Activated naive CD8-positive, alpha-beta T cell treated with anti-CD3 and anti-CD28 coated beads for 36 hours (primary cell): Measurements from ENCODE around the gene RCOR3. TPM values are rescaled to one million over a fixed set of nuclear protein-coding genes. Genes with fewer than 3 reads are reported as not detected.
A peak's percentile ranks its signal among the peaks of the same experiment; 100 is the strongest.

Source experiments
- DNase-seq: peaks from one replicate; pipeline ENCODE4 v3.0.0; 2021
- H3K27ac Mint-ChIP-seq: one replicate; pipeline ENCODE4 v1.8.0; 2022; ENCODE audit warnings: mild to moderate bottlenecking, moderate library complexity, mixed read lengths
- H3K27me3 Mint-ChIP-seq: one replicate; pipeline ENCODE4 v1.8.0; 2022; ENCODE audit warnings: mild to moderate bottlenecking, mixed read lengths
- H3K36me3 Mint-ChIP-seq: one replicate; pipeline ENCODE4 v1.8.0; 2021; ENCODE audit warnings: mild to moderate bottlenecking, mixed read lengths
- H3K4me1 Mint-ChIP-seq: one replicate; pipeline ENCODE4 v1.8.0; 2021; ENCODE audit warnings: mixed read lengths
- H3K4me3 Mint-ChIP-seq: one replicate; pipeline ENCODE4 v1.8.0; 2022; ENCODE audit warnings: mild to moderate bottlenecking, moderate library complexity, mixed read lengths
- H3K9me3 Mint-ChIP-seq: one replicate; pipeline ENCODE4 v1.8.0; 2022; ENCODE audit warnings: mixed read lengths
- total RNA-seq, 2 experiments: library from RNA; stranded (reverse); gene quantifications; one replicate each; pipeline ENCODE4 v1.2.3, GENCODE V29; 2021

RCOR3 gene
- total RNA-seq, 2 experiments from 2014 or later = 31.8 to 33.7 TPM

DNA sequence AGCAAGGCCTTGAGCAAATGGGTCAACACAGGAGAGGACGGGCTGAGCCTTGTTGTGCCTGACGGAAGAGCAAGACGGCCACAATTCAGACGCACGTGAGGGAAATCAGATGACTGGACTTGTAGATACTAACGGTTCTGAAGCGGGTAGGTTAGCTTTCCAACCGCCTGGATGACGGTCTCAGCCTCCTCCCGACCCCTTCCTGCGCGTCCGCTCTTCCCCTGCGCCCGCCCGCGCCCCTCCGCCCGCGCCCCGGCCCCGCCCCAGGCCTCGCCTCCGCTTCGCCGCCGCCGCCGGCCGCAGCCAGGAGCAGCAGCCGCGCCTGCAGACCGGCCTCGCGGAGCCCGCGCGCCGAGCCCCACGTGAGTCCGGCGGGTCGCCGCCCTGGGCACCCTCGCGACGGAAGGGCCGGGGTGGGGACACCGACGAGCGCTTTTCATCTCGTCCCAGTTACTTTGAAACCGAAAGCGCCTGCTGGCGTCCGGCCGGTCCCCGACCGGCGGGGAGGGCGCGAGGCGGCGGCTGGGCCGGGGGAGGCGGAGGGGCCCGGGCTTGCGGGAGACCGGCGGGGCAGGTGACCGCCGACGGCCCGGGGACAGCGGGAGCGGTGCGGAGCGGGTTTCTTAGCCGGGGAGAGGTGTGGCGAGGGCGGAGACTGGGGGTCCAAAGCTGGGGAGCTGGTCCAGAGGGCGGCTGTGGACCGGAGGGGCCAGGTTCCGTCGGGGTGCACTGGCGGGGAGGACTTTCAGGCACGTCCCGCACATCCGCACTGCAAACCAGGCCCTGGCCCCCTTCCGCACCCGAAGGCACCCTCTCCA is 67.6 kb downstream of the RCOR3 start, which contains the start of gene TRAF5:
TSS of gene TRAF5 (plus strand) at position 306 of the 818 bp plus-strand sequence. CDS start 26,407 bp downstream, outside the sequence.
- H3K4me1 Mint-ChIP-seq = peaks cover 78% of the 10 kb centered on the region
- H3K9me3 Mint-ChIP-seq = no peaks in the 10 kb centered on the region
- H3K36me3 Mint-ChIP-seq = peaks cover 14% of the 10 kb centered on the region
- DNase-seq = peak; percentile 73
- no peaks in the 10 kb centered on the region for H3K27me3 Mint-ChIP-seq
- peak within 1 kb of the TSS; percentile 88 for H3K4me3 Mint-ChIP-seq
- peak within 1 kb of the TSS; percentile 92 for H3K27ac Mint-ChIP-seq

DNA sequence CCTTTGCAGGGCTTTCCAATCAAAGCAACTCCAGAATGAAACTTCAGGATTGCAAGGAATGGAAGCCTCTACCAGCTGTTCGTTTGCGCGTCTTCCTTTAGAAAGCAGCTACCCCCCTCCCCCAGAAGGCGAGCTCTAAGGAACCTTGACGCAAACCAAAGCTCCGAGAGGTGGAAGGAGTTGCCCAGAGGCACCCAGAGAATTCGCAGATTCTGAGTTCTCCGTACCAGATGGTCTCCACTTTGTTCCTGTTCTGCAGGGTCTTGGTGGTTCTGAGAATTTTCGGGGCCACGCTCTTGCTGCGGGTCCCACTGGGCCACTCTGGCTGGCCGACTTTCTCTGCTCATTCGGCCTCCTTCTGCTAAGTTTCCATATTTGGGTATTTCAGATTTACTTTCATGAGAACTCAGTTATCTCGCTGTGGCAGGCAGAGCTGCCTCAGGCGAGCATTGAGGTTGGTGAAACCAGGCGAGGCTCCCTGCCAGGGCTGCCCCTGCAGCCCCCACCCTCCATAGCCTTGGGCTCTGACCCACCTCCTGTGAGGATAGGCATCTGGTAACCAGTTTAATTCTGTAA is 68.3 kb downstream of the RCOR3 start:
- Mint-ChIP-seq H3K36me3 (peaks cover 14% of the 10 kb centered on the region), H3K27ac (peak overlapping the region; percentile 89), H3K27me3 (no peaks in the 10 kb centered on the region), H3K9me3 (no peaks in the 10 kb centered on the region), H3K4me3 (peak overlapping the region; percentile 88), H3K4me1 (peaks cover 75% of the 10 kb centered on the region)
- DNase-seq = peak; percentile 32

DNA sequence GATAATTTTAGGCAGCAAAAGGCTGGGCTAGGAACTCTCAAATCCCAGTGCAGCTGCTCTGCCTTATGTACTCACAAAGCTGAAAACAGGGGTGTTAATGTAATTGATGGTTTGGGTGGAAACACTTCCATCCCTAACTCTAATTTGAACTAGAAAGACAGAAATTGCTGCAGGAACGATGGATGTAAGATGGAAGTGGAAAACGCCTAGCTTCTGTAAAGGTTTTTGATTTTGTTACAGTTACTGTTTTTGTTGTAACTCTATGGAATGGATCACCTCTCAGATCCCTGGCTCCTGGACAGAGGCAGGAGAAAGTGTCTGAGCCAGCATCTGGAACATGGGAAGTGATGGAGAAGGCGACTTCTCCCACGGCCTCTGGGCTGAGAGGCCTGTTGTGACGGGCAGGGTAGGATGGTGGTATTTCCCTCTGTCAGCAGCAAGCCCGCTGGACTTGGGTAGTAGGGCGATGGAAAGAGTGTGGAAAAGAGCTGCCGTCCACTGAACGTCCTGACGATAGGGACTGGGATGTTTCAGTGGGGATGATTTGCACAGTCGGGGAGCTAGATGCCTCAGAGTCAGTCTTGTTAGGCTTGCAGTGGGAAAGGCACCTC is 69.0 kb downstream of the RCOR3 start:
- Mint-ChIP-seq H3K27me3 (no peaks in the 10 kb centered on the region), H3K27ac (peak overlapping the region; percentile 89), H3K4me1 (peaks cover 74% of the 10 kb centered on the region), H3K4me3 (peak overlapping the region; percentile 88), H3K9me3 (no peaks in the 10 kb centered on the region), H3K36me3 (peaks cover 14% of the 10 kb centered on the region)
- no peak for DNase-seq

DNA sequence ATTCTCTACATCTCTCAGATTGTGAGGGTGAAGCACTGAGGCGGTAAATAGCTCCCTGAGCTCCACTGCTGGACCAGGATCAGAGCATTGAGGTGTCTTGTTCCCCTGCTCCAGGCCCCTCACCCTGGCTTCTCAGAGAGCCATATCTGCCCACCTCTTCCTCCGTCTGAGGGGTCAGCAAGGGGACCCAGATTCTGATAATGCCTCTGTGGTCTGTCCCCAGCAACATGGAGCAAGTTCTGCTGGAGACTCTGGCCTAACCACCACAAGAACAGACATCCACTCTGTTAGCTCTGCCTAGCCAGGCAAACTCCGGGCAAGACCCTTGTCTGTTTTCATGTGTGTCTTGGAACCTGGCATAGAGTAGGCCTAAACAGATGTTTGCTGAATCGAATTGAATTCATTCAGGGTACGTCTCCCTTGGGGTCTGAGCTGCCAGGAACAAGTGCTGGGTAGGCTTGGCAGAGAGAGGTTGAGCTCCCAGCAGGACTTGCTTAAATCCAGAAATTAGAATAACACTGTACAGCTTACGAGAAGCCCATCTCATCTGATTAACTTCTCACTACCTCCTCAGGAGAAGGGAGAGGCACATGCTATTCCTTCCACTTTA is 69.8 kb downstream of the RCOR3 start:
- H3K27ac Mint-ChIP-seq = peak overlapping the region; percentile 85
- no peak for DNase-seq
- H3K4me1 Mint-ChIP-seq = peaks cover 71% of the 10 kb centered on the region
- peak overlapping the region; percentile 88 for H3K4me3 Mint-ChIP-seq
- H3K9me3 Mint-ChIP-seq = no peaks in the 10 kb centered on the region
- peaks cover 14% of the 10 kb centered on the region for H3K36me3 Mint-ChIP-seq
- H3K27me3 Mint-ChIP-seq = no peaks in the 10 kb centered on the region

DNA sequence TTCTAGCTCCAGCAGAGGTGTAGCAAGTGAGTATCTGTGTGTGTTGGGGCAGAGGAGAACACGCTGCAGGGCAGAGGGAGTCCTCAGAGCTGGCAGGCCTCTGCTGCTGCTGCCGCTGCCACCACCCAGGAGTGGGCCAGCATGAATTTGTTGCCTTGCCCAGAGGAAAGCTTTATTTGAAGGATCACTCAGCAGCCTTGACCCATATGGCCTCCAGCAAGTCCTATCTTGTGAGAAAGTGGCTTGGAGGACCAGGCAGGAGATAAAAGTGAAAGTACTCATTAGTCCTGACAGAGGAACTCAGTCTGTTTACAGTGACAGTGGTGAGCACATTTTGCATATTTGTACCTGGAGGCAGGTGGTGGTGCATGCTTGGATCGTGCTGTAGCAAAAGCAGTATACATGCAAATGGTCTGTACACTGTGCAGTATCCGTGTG is 70.6 kb downstream of the RCOR3 start:
- DNase-seq = no peak
- H3K27me3 Mint-ChIP-seq = no peaks in the 10 kb centered on the region
- peak overlapping the region; percentile 88 for H3K4me3 Mint-ChIP-seq
- H3K4me1 Mint-ChIP-seq = peaks cover 71% of the 10 kb centered on the region
- H3K27ac Mint-ChIP-seq = peak overlapping the region; percentile 85
- H3K36me3 Mint-ChIP-seq = peaks cover 15% of the 10 kb centered on the region
- no peaks in the 10 kb centered on the region for H3K9me3 Mint-ChIP-seq

DNA sequence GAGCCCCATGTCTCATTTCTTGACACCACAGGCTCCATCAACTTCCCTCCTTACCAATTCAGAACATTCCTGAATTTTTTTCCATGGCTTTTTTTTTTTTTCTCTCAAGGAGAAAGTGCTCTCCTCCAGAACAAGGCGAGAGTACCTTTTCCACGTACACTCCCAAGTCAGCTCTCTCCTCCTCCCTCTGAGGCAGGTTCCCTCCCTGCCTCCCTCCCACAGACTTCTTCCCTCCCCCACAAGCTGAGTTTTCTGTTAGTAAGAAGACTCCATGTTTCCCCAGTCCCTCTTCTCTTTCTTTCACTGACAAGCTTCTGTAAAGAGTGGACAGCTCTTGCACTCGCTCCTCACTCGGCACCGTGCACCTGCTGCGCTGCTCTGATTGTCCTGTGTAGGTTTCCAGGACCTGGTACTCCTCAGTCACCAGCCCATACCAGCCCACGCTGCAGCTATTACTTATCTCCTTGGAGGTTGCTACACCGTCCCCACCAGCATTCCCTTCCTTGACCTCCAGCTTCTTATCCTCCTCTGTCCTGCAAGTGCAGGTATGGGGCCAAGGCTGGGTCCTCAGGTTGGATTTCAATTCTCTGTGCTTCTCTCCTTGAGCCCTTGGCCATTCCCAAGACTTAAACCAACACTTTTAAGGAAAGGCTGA is 71.2 kb downstream of the RCOR3 start:
- Mint-ChIP-seq H3K4me1 (peaks cover 73% of the 10 kb centered on the region), H3K36me3 (peaks cover 21% of the 10 kb centered on the region)

DNA sequence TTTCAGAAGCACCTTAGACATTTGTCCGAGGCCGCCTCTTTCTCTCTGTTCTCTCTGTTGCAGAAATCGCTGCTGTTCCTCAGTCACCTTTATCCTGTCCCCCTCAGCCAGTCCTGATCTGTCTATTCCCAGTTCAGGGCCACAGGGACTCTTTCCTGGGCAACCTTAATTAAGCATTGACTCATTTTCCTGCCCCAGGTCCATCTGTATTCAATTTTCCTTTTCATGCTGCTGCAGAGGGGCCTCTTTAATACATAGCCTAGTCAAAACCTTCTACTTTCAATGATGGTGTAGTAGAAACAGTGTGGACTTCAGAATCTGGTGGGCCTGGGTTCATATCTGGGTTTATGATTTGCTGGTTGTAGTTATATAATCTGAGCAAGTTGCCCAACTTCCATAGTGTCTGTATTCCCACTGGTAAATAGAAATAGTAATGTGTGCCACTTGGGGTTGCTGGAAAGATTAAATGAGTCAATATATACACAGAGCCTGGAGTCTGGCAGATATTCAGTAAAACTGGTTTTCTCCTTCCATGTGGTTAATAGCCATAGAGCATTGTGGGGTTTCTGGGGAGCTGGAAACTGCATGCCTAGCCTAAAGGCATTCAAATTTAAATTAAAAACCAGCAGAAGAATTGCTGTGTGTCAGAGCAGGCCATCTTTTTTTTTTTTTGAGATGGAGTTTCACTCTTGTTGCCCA is 72.0 kb downstream of the RCOR3 start:
- DNase-seq = no peak
- Mint-ChIP-seq H3K4me3 (no peak overlapping the region), H3K36me3 (peaks cover 26% of the 10 kb centered on the region), H3K27ac (peak overlapping the region; percentile 85), H3K9me3 (no peaks in the 10 kb centered on the region), H3K27me3 (no peaks in the 10 kb centered on the region), H3K4me1 (peaks cover 76% of the 10 kb centered on the region)

More for the DNA sequence above, 71.2 kb downstream of the RCOR3 start:
- peak overlapping the region; percentile 88 for H3K4me3 Mint-ChIP-seq
- H3K27ac Mint-ChIP-seq = peak overlapping the region; percentile 85
- DNase-seq = no peak
- H3K27me3 Mint-ChIP-seq = no peaks in the 10 kb centered on the region
- H3K9me3 Mint-ChIP-seq = no peaks in the 10 kb centered on the region

DNA sequence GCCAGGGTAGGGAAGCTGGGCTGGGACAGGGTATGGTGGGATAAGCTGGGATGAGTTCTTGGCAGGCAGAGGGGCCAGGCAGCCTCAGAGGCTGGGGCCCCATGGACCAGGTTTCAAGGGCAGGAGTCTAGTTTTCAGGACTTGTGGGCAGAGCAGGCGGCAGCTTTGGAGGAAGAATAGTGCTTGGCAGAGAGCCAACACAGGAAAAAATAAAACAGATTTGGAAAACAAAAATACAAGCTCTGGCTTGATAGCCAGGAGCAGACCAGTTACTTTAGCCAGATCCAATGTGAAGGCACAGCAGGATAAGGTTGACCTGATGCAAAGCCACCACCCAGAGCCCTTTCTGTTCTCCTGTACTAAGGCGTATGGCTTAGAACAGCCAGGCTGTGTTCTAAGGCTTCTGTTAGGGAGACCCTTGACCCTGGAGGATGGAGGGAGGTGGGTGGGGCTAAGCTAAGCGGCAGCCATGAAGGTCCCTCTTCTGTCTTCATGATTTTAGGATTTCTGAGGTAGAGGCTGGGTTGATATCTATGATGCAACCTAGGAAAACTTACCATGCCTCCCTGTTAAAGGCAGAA is 73.0 kb downstream of the RCOR3 start:
- Mint-ChIP-seq H3K36me3 (peaks cover 28% of the 10 kb centered on the region), H3K9me3 (no peaks in the 10 kb centered on the region), H3K27ac (peak overlapping the region; percentile 32), H3K4me3 (no peak overlapping the region), H3K4me1 (peaks cover 83% of the 10 kb centered on the region), H3K27me3 (no peaks in the 10 kb centered on the region)
- DNase-seq = no peak

DNA sequence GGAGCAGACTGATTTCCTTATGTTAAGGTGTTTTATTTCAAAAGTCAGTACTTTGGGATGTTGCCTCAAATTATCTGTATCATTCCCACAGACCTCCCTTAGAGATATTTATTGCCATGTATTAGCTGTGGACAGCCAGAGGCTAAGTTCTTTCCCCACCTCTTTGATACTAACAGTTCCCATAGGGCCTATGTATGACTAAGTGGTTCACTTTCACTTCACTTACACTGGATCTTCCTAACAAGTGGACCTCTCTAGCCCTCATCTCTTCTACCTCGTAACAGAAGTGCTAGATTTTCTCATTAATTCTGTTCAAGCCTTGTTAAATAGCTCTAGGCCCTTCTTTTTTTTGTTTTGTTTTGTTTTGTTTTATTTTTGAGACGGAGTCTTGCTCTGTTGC is 73.7 kb downstream of the RCOR3 start:
- Mint-ChIP-seq H3K4me3 (no peak overlapping the region), H3K27me3 (no peaks in the 10 kb centered on the region), H3K4me1 (peaks cover 89% of the 10 kb centered on the region), H3K9me3 (no peaks in the 10 kb centered on the region), H3K27ac (peak overlapping the region; percentile 39), H3K36me3 (peaks cover 31% of the 10 kb centered on the region)
- DNase-seq = no peak

DNA sequence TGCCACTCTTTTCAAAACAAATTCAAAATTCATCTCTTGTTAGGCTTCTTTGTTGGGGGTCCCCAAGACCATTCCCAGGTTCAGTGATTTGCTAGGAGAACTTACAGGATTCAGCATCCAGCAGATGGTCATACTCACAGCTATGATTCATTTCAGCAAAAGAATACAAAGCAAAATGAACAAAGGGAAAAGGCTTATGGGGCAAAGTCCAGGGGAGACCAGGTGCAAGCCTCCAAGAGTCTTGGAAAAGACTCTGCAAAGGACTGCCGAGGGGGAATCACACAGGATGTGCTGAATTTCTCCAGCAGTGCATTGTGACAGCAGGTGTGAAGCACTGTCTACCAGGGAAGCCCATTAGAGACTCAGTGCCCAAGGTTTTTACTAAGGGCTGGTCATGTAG is 74.7 kb downstream of the RCOR3 start:
- Mint-ChIP-seq H3K4me3 (no peak overlapping the region), H3K27ac (peak overlapping the region; percentile 18), H3K36me3 (peaks cover 31% of the 10 kb centered on the region), H3K27me3 (no peaks in the 10 kb centered on the region), H3K9me3 (no peaks in the 10 kb centered on the region), H3K4me1 (peaks cover 87% of the 10 kb centered on the region)
- DNase-seq = no peak

DNA sequence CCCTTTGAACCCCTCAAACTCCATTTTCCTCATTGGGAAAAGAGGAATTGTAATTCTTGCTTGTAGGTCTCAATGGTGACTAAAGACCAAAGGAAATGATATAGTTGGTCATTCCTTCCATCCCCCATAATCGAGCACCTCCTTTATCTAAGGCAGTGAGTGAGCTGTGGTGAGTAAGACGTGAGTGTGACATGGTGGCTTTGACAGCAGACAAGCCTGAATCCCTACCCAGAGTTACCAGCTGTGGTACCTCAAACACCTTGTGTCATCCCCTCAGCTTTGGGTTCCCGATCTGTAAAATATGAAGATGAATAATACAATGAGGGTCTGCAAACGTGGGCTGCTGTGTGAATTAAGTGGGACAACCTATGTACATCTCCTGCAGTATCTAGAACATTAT is 75.8 kb downstream of the RCOR3 start:
- peaks cover 31% of the 10 kb centered on the region for H3K36me3 Mint-ChIP-seq

DNA sequence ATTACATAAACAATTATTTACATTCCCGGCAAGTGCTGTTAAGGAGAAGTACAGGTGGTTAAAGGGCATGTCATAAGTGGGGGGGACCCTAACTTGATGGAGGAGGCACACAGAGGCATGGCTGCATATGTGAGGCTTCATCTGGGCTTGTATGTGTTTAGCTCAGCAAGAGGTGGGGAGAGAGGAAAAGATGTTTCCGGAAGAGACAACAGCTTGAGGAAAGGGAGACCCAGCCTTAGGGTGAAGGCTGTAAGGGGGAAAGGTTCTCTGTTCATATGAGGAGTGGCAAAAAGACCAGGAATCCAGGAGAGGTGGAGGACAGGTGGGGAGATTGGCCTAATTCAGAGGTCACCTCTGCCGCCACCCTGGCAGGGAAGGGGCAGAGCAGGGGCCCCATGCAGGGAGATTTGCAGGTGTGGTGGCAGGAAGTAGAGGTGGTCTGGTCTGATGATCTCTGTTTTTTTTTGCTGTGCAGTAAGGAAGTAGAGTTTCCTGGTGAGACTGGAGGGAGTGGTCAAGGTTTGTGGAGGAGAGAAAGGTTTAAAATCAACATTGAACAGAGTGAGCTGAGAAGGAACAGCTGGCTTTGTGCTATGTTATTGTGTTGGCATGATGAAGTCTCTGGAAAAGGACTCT is 76.5 kb downstream of the RCOR3 start:
- Mint-ChIP-seq H3K27me3 (no peaks in the 10 kb centered on the region), H3K27ac (peak overlapping the region; percentile 89), H3K4me3 (peak overlapping the region; percentile 60), H3K9me3 (no peaks in the 10 kb centered on the region), H3K4me1 (peaks cover 85% of the 10 kb centered on the region), H3K36me3 (peaks cover 25% of the 10 kb centered on the region)
- DNase-seq = no peak

More for the DNA sequence above, 75.8 kb downstream of the RCOR3 start:
- Mint-ChIP-seq H3K27ac (peak overlapping the region; percentile 89), H3K9me3 (no peaks in the 10 kb centered on the region), H3K4me1 (peaks cover 87% of the 10 kb centered on the region), H3K4me3 (no peak overlapping the region), H3K27me3 (no peaks in the 10 kb centered on the region)
- no peak for DNase-seq

DNA sequence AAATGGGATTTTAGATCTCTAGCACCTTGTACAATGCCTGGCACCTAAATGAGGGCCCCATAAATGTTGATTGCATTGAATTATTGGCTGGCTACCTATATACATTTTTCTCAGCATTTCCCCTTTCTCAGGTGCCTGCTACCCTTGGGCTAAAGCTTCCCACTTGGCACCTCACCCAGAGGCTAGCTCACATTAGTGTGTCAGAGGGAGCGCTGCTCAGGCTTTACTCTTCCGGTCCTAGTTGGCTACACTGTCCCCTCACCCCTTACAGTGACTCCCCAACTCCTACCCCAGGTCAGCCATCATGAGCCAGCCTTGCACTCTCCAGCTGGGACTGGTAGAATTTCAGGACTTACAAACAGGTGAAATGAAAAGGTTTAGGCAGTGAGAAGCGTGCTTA is 77.0 kb downstream of the RCOR3 start:
- H3K4me3 Mint-ChIP-seq = peak overlapping the region; percentile 60
- no peaks in the 10 kb centered on the region for H3K27me3 Mint-ChIP-seq
- peak overlapping the region; percentile 89 for H3K27ac Mint-ChIP-seq
- peaks cover 25% of the 10 kb centered on the region for H3K36me3 Mint-ChIP-seq
- H3K9me3 Mint-ChIP-seq = no peaks in the 10 kb centered on the region
- no peak for DNase-seq
- peaks cover 85% of the 10 kb centered on the region for H3K4me1 Mint-ChIP-seq
